HG03064 (cell line): Measurements from ENCODE around the gene GRM3.

Experiments used
- ATAC-seq: cut with Tn5 transposase; IDR thresholded peaks from one replicate; pipeline ENCODE4 v1.9.1; 2021; ENCODE audit warnings: low read depth; ENCODE audit not compliant: unreplicated experiment

The GRM3 gene

GRCh38 chr7:86689363-86689762 is 45.7 kb downstream of the GRM3 start:
- ATAC-seq = no peak

GRCh38 chr7:86692755-86693154 is 49.0 kb downstream of the GRM3 start:
- no peak for ATAC-seq

GRCh38 chr7:86706406-86706805 is 62.7 kb downstream of the GRM3 start:
- ATAC-seq = no peak

GRCh38 chr7:86708031-86708680 is 64.4 kb downstream of the GRM3 start:
- no peak for ATAC-seq

- ATAC-seq = no peak
These were observed 76.6 kb downstream of the GRM3 start for GRCh38 chr7:86720306-86720705.

- no peak for ATAC-seq
These were observed 90.1 kb downstream of the GRM3 start for GRCh38 chr7:86733783-86734182.

- no peak for ATAC-seq
These were observed 101.5 kb downstream of the GRM3 start for GRCh38 chr7:86745013-86745745.

- no peak for ATAC-seq
These were observed 104.0 kb downstream of the GRM3 start for GRCh38 chr7:86747698-86748097.

GRCh38 chr7:86748201-86748600 is 104.5 kb downstream of the GRM3 start:
- ATAC-seq = no peak

- ATAC-seq = no peak
These were observed 105.4 kb downstream of the GRM3 start for GRCh38 chr7:86748843-86749719.

GRCh38 chr7:86749741-86750665 is 106.3 kb downstream of the GRM3 start:
- no peak for ATAC-seq

GRCh38 chr7:86760236-86760635 is 116.5 kb downstream of the GRM3 start:
- ATAC-seq = no peak

- ATAC-seq = no peak
These were observed 118.4 kb downstream of the GRM3 start for GRCh38 chr7:86762129-86762528.

GRCh38 chr7:86765931-86766330 is 122.2 kb downstream of the GRM3 start:
- ATAC-seq = no peak

GRCh38 chr7:86768394-86768793 is 124.7 kb downstream of the GRM3 start:
- ATAC-seq = no peak

- ATAC-seq = no peak
These were observed 125.5 kb downstream of the GRM3 start for GRCh38 chr7:86768967-86769760.

- no peak for ATAC-seq
These were observed 129.6 kb downstream of the GRM3 start for GRCh38 chr7:86773309-86773708.

- no peak for ATAC-seq
These were observed 131.5 kb downstream of the GRM3 start for GRCh38 chr7:86775203-86775602.

- ATAC-seq = no peak
These were observed 132.4 kb downstream of the GRM3 start for GRCh38 chr7:86776136-86776535.
